ENCODE measurements around the gene TSEN54.

TSEN54 gene

DNA sequence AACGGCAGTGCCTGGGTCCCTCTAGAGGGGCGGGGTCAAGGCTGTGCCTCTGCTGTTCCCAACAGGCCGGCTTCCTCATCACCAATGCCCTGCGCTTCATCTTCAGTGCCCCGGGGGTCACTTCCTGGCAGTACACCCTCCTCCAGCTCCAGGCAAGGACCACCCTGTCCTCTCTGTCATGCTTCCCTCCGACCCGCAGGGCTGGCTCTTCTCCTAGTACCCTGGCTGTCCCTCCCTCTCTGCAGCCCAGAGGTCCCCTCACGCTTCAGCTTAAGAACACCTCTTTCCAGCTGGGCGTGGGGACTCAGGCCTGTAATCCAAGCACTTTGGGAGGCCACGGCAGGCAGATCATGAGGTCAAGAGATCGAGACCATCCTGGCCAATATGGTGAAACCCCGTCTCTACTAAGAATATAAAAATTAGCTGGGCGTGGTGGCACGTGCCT is 26.8 kb upstream of the TSEN54 start:
- no peak for DNase-seq

DNA sequence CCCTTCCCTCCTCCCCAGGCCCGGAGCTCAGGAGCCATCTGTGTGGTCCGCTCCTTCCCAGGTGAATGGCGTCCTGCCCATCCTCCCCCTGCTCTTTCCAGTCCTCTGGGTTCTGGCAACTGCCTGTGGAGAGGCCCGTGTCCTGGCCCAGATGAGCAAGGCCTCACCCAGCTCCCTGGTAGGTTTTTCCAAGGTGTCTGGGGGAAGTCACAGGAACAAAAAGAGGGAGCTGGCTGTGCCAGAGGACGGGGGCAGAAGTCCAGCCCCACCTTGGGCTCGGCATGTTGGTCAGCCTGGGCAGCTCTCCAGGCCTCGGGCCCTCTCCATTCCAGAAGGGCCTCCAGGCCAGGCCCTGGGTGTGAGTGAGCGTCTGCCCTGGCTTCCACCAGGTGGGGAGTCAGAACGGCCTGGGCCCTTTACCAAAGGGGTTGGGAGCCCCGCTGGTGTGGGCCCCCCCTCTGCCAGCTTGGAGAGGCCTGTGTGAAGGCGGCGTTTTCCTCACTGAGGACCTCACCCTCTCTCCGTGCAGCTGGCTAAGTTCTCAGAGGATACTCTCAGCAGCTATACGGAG is 26.1 kb upstream of the TSEN54 start:
- DNase-seq = no peak

DNA sequence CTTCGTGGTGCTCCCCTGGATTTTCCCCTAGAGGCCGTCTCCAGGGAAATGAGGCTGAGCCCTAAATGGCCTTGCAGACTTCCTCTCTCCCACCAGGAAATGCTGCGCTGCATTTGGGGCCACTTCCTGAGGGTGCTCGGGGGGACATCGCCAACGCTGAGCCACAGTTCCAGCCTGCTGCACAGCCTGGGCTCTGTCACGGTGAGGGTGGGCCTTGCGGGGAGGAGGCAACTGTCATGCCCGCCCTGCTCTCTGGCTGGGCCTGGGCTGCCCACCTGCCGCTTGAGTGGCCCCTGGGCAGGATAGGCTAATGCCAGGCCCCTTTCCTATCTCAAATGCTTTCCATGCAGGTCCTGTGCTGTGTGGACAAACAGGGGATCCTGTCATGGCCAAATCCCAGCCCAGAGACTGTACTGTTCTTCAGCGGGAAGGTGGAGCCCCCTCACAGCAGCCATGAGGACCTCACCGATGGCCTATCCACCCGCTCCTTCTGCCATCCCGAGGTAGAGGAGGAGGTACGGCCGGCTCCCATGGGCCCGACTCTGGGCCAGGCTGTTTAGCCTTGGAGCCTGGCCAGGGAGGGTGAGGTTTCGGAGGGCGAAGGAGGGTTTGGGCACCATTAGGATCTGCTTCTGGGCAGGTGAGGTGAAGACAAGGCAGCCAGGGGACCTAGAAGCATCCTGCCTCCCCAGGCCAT is 25.2 kb upstream of the TSEN54 start:
- DNase-seq = no peak

DNA sequence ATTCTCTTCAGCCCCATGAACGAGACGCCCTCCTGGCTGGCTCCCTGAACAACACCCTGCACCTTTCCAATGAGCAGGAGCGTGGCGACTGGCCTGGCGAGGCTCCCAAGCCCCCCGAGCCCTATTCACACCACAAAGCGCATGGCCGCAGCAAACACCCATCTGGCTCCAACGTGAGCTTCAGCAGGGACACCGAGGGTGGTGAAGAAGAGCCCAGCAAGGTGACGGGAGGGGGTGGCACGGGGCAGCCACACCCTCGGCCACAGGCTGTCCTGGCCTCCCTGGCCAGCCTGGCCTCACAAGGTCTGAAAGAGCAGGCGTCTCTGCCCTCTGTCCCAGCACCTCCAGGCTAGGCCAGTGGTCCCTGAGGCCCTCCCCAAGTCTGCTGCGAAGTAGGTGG is 24.6 kb upstream of the TSEN54 start:
- DNase-seq = no peak

DNA sequence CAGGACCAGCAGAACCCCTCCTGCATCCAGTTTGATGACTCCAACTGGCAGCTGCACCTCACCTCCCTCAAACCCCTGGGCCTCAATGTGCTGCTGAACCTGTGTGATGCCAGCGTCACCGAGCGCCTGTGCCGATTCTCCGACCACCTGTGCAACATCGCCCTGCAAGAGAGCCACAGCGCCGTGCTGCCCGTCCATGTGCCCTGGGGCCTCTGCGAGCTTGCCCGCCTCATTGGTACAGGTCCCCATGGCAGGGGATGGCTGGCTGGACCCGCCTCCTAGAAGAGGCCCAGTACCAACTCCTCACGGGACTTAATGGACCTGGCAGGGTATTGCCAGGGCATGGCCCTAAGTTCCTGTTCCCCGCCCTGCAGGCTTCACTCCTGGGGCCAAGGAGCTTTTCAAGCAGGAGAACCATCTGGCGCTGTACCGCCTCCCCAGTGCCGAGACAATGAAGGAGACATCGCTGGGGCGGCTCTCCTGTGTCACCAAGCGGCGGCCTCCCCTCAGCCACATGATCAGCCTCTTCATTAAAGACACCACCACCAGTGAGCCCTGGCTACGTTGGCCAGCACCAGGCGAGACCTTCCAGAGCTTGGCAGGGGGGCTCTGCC is 23.7 kb upstream of the TSEN54 start:
- no peak for DNase-seq

DNA sequence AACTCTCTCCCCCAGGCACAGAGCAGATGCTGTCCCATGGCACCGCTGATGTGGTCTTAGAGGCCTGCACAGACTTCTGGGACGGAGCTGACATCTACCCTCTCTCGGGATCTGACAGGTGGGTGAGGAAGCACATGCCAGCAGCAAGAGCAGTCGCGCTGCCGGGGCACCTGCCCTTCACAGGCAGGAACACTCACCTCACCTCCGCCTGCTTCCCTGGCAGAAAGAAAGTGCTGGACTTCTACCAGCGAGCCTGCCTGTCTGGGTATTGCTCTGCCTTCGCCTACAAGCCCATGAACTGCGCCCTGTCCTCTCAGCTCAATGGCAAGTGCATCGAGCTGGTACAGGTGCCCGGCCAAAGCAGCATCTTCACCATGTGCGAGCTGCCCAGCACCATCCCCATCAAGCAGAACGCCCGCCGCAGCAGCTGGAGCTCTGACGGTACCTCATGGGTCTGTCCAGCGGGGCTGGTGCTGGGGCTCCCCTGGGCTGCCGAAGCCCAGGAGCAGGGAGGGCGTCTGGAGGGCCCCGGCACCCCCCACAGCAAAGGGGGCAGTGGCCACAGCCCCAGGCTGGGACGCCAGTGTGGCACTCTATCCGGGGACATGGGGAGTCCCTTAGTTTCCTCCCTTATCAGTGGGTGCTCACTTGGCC is 22.7 kb upstream of the TSEN54 start:
- DNase-seq = no peak

DNA sequence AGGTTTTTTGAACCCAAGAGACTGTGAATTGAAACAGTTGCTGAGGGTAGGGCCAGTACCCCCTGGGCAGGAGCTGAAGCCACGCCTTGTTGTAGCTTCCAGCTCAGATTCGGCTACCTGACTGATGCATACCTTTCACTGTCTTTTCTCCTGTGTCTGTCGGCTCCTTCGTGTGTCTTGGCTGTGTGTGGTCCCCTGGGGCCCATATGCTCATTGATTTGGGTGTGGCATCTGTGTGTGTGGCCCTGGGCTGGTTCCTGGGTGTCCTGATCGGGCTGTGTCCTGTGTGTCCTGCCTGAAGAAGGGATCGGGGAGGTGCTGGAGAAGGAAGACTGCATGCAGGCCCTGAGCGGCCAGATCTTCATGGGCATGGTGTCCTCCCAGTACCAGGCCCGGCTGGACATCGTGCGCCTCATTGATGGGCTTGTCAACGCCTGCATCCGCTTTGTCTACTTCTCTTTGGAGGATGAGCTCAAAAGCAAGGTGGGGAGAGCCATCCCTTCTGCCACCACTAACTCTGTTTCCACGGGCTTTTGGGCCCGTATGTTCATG is 21.9 kb upstream of the TSEN54 start:
- no peak for DNase-seq

DNA sequence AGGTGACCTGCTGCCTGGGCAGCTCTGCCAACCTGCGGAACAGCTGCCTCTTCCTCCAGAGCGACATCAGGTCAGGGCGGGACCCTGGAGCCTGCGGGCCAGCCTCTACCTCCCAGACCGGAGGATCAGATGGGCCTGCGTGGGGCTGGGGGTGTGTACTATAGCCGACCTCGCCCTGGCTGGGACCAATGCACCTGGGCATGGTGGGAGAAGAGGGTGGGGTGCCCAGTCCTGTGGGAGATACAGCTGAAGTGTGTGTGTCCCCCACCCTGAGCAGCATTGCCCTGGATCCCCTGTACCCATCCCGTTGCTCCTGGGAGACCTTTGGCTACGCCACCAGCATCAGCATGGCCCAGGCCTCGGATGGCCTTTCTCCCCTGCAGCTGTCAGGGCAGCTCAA is 20.3 kb upstream of the TSEN54 start:
- DNase-seq = no peak

DNA sequence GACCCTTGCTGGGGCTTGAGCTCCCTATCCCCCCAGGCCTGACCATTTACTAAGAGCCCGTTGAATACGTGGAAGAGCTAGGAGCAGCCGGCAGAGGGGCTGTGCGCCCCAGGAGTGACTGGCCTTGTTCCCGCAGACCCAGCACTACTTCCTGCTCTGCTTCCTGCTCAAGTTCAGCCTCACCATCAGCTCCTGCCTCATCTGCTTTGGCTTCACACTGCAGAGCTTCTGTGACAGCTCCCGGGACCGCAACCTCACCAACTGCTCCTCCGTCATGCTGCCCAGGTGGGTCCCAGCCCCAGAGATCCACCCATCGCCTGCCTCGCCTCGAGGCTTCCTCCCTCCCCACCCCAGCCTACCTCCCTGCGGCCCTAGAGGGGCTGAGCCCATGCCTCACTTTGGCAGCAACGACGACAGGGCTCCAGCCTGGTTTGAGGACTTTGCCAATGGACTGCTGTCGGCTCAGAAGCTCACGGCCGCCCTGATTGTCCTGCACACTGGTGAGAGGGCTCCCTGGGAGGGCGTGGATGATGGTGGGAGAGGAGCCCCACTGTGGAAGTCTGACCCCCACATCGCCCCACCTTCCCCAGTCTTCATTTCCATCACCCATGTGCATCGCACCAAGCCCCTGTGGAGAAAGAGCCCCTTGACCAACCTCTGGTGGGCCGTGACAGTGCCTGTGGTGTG is 18.1 kb upstream of the TSEN54 start:
- peak in 1 of 2 donors; percentile 56 for DNase-seq

DNA sequence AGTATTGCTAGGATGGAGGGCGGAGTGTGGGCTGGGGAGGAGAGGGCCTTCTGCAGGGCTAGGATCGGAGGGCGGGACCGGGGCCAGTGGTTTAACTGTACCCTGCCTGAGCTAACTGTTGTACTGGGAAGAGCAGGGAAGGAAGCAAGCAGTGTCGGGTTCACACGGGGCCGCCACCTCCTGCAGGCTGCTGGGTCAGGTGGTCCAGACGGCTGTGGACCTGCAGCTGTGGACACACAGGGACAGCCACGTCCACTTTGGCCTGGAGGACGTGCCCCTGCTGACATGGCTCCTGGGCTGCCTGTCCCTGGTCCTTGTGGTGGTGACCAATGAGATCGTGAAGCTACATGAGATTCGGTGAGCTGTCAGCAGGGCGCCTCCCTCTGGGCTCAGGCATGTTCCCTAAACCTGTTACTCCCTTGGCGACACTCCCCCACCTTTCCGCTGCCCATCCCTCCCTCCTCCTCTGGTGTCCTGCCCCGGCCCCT is 17.6 kb upstream of the TSEN54 start:
- DNase-seq = no peak

DNA sequence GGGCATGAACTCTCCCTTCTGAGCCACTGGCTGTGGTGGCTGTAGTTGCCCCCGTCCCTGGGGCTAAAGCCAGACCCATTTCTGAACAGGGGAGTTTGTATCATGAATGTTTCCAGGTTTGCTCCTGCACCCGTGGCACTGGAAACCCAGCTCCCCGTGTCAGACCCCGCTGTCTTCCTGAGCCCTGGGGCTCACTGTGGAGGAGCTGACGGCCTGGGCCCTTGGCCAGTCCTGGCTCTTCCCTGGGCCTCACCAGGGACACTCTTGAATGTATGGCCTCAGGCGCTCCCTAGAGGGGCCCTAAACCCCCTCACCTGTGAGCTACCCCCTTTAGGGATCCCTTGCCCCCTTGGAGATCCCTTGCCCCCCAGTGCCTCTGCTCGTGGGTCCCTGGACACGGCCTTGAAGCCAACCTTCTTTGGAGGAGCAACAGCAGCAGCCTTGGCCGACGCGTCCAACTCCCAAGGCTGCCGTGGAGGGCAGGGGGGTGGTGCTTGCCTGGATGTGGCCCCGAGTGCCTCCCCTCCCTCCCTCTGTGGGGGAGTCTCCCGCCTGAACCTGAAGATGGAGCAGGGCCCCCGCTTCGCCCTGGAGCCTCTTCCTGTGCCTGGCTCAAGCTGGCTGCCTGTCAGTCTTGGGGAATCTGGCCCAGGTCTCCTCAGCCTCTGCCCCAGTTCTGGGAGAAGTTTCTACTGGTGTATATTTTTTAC is 16.9 kb upstream of the TSEN54 start:
- no peak for DNase-seq

DNA sequence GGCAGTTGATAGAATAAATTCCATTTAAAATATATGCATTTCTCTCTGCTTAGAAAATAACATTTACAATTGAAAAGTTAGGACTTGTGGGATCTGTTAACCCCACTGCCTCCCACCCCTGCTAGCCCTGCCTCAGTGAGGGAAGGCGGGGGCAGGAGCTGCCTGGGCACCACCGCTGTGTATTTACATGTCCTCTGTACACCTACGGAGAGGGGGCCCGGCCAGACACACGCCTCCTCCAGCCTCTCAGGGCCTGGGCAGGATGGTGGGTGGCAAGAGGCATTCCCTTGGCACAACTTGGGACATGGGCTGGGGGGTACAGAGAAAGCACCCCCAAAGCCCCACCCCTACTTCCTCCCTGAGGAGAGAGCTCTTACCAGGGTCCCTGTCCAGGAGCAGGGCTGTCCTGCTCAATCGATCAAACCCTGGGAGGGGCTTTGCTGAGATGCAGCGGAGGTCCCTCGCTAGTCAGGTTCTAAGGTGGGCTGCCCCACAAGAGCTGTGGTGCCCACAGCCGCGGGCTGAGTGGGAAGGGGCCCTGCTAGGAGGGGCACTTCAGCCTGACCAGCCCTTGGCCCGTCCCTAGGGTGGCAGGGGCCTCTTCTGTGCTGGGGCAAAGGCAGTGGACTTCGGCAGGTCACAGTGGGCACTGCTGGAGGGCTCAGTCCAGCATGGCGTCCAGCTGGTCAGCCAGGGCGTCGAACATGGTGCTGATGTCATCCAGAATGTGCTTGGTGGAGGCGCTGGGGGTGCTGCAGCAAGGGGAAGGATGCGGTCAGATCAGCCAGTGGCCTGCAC is 15.7 kb upstream of the TSEN54 start:
- no peak for DNase-seq

DNA sequence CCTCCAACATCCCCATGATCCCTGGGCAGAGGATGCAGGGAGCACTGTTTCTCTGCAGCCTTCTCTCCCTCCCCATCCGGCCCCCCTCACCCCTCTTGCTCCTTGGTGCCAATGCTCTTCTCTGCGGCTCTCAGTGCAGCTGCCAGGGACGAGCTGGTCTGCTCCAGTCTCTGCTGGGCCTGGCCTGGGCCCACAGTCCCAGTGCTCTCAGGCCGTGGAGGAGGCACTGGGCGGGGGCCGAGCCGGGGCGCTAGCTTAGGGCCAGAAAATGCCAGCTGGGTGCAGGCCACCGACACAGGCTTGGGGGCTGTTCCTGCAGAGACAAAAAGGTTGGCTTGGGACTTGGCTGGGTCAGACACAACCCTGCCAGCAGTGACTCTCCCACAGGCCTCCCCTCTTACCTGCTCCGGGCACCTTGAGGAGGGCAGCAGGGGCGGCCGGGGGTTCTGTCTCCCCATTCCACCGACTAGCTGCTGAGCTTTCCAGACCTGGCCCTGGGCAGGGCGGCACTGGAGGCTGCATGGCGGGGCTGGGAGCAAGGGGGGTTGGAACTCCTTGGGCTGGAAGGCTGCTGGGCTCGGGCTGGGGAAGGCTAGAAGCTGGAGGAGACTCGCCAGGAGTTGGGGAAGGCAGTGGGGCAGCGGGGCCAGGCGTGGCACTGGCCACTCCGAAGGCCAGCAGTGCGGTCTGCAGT is 14.8 kb upstream of the TSEN54 start:
- no peak for DNase-seq

DNA sequence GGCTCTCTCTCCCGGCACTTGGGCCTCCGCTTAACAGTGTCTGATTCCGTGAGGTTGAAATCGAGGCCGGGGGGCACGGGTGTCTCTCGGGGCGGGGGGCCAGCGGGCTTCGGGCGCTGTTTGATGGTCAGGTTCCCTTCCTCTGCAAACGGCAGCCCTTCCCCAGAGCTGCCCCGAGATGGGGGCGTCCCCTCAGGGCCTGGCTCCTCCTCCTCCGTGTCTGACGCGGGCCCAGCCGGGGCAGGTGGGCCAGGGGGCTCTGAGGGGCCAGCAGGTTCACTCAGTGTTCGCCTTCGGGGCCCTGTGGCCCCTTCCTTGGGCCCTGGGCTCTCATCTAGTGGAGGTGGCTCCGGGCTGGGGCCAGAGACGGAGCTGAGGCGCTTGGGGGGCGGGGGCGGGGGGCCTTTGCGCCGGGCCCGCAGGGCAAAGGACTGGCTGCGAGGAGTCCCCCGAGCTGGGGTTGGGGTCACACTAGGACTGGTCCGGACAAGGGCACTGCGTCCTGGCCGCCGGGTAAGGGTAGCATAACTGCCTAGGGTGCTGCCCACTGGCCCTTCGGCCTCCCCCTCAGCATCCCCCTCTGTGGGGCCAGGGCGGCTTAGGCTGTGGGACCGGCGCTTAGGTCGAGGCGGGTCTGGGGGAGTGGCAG is 14.1 kb upstream of the TSEN54 start:
- no peak for DNase-seq

DNA sequence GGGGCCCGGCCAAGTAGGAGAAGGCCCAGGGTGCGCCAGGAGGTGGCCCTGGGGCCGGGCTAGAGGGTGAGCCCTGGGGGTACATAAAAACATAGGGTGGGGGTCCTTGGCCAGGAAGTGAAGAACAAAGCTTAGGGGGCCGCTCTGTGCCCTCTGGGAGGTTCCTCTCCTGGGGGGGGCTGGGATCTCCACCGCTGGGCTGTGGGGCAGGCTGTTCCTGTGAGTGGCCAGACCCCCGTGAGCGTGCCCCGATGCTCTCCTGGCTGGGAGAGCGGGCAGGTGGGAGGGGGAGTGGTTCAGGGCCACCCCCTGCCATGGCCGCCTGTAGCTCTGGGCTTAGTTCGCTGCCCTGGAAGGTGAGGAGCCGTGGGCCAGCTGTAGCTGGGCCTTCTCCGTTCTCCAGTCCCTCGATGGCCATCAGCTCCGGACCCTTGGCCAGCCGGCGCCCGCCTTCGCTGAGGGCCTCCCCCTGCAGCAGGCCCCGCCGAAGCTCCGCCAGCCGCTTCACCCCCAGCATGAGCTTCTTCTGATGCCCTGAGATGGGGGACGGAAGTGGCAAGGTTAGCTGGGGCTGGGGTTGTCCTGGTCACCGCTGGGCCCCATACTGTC is 13.5 kb upstream of the TSEN54 start:
- DNase-seq = no peak

DNA sequence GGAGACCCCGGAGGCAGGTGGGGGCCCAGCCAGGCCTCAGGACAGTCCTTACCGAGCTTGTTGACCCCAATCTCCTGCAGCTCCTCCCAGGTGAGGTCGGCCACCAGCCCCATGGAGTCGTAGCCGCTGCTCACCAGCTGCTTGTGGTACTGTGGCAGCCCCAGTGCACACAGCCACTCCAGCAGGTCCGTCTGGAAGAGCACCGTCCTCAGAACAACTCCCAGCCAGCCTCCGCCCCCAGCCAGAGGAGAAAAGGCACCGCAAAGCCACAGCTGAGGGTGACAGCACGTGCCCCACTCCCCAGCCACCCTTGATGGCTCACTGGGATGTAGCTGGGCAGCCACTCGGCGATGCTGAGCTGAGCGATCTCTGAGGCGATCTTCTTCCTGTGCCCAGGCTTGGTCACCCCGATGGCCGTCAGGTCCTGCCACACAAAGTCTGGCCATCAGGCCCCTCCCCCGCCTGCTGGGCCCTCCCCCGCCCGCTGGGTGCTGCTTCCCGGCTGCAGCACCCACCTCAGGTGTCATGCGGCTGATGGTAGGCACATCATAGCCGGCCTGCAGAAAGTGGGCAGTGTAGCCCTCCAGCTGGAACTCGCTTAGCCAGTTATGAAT is 12.9 kb upstream of the TSEN54 start:
- no peak for DNase-seq

DNA sequence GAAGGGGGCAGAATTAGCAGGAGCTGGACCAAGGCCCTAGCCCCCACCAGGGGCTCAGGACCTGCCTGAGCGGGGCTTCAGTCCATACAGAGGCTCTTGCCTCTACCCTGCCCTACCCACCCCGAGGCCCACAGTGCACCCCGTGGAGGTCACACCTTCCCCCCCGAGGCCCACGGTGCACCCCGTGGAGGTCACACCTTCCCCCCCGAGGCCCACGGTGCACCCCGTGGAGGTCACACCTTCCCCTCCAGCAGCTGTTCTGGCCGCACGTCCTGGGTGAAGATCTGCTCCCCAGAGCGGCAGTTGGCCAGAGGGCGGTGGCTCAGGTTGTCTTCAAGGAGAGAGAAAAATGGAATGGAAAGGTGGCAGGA is 12.4 kb upstream of the TSEN54 start:
- DNase-seq = no peak

DNA sequence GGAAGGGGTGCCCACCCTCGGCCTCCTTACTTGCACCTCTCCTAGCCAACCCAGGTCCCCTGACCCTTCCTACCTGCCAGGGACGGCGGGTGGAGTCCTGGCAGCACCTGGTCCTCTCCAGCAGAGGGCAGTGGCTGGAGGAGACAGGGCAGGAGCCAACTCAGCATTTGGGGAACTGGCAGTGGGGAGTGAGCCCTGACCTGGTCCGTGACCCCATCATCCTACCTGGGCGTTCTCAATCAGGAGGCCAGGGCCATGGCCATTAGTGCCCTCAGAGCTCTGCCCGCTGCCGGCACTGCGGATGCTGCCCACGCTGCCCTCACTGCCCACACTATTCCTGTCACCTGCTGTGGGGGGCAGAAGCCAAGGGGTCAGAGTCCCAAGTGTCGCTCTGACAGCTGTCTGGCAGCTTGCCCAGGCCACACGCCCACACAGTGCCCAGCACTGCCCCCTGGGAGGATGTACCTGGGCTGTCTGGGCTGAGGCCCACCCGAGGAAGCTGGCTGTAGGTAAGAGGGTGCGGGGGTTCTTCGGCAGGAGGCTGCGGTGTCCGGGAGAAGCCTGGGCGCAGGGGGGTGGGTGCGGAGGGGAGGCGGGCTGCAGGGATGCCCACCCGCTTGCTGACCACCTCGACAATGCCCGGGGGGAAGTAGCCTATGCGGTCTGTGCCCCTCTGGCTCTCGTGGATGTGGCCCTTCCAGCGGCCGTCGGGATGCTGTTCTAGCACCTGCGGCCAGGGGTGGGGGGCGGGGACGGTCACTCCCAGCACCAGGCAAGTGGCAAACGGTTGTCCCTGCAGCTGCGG is 11.8 kb upstream of the TSEN54 start:
- no peak for DNase-seq

DNA sequence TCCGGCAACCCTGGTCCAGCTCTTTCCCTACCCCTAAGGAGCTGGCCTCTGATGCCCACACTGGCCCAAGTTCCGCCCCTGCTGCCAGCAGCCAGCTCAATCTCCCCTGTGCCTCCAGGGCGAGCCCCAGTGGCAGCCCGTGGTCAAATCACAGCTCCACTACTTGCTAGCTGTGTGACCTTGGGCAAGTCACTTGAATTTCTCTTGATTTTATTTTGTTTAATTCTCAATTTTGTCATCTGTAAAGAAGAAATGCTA is 11.2 kb upstream of the TSEN54 start:
- no peak for DNase-seq

Data from bone marrow (tissue), 2 donors.